Putamen (tissue), 1 donor: Measurements from ENCODE around the gene CRIM1.
A peak's percentile ranks its signal among the peaks of the same experiment; 100 is the strongest.

Source experiments
- DNase-seq: peaks from one replicate; pipeline ENCODE4 v3.0.0-alpha.2; 2016; ENCODE audit warnings: low spot score

The CRIM1 gene

DNA sequence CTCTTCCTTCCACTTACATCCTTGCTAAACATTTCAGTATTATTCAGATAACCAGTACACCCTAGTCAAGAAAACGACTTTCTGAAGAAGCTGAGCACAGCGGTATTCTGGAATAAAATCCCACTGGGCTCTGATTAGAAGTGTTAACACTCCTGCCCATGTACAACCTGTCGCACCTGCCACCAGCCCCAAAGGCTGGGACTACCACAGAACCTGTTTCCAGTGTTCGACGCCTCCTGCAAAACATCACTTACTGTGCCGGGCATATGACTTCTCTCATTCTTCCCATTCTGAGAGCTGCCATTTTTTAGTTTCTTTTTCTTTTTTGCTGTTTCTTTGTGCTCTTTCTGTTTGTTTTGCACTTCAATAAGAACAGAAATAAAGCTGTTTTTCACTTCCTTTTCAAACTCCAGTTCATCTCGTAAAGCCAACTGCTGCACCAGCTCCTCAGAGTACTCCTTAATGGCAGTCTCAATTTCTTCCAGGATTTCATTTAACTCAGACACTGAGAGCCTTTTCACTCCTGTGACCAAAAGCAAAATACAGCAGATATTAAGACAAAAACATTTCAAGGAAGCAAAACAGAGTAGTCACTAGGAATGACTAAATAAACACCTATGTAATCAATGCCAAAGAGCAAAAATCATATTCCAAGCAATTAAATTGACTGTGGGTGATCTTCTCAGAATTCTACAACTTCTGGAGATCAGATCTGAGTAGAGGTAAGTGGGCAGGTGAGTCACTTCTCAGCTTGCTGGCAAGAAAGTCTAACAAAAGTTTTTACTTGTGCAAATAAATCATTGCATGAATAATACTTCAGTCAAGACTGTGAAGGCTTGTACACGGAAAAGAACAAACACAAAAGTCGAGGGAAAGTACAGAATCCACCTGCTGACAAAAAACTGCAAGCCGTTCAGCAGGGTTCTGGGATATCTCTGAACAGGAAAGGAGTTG is 223.0 kb downstream of the CRIM1 start:
- DNase-seq: no peak

DNA sequence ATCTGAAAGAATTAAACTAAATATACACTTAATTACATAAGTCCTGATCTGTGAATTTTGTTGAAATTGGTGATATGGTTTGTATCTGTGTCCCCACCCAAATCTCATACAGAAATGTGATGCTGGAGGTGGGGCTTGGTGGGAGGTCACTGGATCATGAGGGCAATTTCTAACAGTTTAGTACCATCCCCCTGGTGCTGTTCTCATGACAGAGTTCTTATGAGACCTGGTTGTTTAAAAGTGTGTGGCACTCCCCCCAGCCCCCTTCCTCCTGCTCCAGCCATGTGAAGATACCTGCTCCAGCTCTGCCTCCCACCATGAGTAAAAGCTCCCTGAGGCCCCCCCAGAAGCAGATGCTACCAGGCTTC is 223.7 kb downstream of the CRIM1 start:
- DNase-seq: no peak

DNA sequence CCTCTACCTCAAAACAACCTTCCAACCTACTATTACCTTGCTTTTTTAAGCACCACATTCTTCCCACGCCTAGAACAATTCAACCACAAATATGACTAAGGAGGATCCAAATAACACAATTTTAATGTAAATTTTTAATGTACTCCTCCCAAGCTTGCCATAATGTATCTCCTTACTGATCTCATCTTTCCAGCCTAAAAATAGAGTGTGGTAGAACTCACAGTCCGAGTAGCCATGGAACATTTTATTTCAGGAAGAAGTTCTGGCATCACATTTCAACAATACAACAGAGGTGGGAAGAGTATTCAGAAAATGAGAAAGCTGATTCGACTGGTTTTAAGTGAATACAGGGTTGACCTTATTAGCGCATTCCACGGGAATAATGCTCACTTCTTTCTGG is 227.0 kb downstream of the CRIM1 start:
- DNase-seq: no peak

DNA sequence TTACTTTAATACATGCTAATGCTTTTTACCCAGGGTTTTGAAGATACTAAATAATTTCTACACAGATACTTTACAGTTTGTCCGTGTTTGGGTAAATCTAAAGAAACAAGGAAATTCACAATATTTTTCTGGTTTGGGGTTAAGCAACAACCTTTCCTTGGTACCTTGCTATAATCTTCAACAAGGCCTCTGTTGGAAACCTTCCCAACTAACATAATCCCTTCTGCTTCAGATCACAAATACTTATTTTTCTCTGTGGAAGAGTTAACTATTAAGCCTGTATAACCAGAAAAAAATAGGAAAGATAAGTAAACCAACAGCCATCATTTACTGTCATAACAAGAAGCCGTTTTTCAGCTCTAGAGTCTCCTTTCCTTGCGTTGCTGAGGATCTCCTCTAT is 227.4 kb downstream of the CRIM1 start:
- DNase-seq: no peak

DNA sequence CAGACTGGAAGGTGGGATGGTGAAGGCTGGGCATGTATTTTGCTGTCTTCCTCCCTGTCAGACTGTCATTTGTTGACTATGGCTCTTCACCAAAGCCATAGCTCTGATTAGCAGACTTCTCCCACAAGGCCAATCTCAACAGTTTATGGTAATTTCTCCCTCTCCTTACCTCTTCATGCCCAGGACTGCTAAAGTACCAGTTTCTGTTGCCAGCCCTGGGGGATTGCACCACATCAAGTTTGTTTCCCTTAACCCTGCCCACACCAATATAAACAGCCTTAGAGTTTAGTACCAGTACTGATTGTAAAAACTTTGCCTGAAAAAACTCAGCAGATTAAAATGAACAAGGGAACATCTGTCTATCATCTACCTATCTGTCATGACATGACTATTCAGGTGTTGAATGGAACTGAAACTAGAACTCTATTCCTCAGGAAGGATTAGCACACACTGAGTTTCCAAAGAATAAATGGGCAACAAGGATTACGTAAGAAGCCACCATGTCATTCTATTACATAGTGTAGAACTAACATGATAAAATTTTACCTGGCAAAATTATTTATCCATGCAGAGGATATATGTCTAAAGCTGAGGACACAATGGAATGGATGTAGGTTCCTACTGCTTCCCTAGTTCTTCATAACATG is 228.7 kb downstream of the CRIM1 start:
- no peak for DNase-seq

DNA sequence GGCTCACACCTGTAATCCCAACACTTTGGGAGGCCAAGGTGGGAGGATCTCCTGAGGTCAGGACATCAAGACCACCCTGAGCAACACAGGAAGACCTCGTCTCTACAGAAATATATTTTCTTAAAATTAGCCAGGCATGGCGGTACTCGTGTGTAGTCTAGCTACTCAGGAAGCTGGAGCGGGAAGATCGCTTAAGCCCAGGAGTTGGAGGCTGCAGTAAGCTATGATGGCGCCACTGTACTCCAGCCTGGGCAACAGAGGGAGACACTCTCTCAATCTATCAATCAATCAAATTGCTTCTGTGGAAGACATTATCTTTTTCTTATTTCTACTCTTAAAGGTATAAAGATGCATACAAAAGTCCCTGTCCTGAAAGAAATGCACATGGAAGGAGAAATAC is 231.1 kb downstream of the CRIM1 start:
- DNase-seq: no peak

DNA sequence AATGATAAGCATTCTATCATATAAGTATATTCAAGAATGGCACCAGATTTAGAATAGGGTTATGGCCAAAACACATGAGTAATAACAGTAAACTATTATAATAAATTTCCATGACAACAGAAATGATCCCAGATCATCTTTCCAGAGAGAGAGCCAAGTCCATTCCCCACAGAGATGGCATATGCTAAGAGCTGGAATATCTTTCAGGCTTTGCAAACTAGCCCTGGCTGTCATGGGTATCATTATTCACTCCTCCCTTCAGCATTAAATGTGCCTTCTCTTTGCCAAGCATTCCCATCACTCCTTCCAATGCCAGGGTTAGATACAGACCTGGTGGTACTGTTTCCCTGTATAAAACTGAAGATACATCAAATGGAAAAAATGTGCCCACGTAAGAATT is 231.5 kb downstream of the CRIM1 start:
- DNase-seq: no peak

DNA sequence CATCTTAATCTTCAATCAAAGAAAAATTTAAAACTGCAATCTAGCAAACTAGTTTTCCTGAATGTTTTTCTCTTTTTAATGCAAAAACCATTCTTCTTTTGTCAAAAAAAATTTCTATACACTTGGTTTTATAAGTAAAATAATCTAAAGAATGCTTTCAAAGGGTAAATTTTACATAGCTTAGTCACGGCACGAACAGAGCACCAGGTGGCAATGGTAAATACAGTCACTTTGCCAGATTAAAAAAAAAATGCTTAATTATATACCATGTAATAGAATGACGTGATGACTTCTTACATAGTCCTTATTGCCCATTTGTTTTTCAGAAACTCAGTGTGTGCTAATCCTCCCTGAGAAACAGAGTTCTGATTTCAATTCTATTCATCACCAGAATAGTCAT is 232.0 kb downstream of the CRIM1 start:
- DNase-seq: no peak

DNA sequence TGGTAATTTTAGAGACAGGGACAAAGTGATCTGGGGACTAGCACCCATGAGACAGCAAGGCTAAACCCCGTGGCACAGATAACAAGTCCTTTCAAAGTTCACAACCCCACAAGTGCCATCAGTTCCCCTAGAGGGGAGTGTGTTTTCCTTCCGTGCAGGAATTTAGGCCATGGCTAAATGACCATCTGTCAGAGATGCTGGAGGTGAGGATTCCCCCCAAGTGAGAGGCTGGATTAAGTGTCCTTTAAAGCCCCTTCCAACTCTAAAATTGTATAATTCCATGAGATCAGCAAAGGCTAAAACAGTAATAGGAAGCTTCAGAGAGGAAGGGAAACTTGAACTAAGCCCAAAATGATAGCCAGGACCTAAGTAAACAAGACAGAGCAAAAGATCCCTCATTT is 233.7 kb downstream of the CRIM1 start:
- DNase-seq: peak; percentile 31

DNA sequence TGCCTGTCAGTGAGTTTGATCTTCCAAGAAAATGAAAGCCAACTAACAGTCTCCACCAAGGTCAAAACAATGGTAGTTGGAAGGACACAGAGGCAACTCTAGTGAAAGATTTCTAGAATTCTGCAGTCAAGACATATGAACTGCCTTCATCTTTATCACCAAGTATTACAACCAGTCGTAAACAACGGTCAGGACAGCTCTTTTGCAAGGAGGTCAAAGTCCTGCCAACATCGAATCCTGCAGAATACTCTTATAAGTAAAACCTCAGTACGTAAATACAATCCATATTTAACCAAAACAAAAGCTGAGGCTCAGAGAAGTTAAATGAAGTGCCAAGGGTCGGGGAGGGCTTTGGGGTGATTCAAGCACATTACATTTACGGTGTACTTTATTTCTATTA is 239.3 kb downstream of the CRIM1 start:
- no peak for DNase-seq

DNA sequence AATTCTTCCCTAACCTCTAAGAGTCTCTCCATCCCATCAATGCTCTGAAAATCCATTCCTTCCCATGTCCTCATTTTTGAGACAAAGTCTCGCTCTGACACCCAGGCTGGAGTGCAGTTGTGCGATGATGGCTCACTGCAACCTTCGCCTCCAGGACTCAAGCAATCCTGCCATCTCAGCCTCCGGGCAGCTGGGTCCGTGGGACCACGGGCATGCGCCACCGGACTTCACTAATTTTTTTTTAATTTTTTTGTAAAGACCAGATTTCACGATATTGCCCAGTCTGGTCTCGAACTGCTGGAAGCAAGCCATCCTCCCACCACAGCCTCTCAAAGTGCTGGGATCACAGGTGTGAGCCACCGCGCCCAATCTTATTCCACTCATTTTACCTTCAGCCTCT is 240.8 kb downstream of the CRIM1 start:
- DNase-seq: no peak

DNA sequence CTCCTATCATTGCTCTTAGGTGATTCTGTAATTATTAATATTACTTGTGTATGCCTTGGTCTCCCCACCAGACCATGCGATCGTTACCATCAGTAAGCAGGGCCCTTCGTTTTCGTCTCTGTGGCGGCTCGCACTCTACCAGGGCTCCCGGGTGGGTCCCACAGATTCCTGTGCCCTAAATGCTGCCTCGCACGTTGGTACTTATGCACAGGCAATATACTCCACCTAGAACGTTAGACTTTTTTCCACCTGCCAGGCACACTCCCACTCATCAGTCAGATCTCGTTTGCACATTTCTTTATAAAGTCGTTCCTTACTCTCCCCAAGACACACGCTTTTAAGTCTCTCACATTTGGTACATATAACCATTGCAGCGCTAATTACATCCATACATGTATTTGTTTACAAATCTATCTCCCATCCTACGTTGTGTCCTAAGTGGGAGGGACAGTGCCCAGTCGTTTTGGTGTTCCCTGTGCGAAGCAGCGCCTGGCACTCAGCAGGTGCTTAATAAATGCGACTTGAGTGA is 241.5 kb downstream of the CRIM1 start:
- DNase-seq: peak; percentile 12

DNA sequence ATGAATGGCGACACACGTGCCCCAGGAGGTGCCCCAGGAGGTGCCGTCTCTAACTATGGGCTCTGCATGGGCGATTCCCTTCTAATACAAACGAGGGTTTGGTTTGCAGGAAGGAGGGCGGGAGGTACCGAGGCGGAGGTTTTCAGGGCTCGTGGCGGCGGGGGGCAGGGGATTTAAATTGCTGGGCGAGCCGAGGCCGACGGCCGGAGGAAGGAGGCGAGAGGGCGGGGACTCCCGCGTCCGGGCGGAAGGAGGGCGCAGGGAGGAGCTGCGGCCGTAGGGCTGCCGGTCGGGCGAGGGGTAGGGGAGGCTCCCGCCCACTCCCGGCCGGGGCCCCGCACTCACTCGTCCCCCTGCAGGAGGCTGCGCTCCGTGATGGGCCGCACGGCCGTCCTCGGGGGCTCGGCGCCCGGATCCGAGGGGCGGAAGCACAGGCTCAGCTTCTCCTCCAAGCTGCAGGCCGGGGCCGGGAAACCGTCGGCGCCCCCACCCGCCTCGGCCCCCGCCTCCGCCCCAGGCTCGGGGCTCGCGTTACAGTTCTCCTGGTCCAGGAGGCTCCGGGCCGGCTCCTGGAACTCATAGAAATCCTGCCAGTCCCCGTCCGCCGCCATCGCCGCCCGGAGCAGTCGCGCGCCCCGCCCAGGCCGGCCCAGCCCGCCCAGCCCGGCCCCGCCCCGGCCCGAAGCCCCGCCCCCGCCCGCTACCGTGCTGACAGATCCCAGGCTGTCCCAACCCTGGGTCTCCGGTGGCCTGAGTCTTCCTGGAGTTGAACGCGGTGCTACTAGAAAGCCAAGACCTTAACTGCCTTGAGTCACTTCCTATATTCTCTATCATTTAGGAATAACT is 242.2 kb downstream of the CRIM1 start, which contains the start of gene FEZ2:
TSS of gene FEZ2 (minus strand) at position 637 of the 846 bp plus-strand sequence. CDS start at position 611, 26 bp downstream.
- peak; percentile 68 for DNase-seq
